T-helper 9 cell (primary cell): ENCODE measurements around the gene RPTN.
"Not testable (repeated sequence)": the region's sequence is repeated elsewhere in the genome, so short reads cannot be mapped to it uniquely, and the experiment has no call there.

Experiments used
- DNase-seq: peaks from one replicate; pipeline ENCODE4 v3.0.0-alpha.2; 2020

The RPTN gene

GRCh38 chr1:152165286-152166077 is 6.5 kb upstream of the RPTN start:
- no peak for DNase-seq

GRCh38 chr1:152164517-152165136 is 5.6 kb upstream of the RPTN start:
- DNase-seq, result no peak

GRCh38 chr1:152162792-152163463 is 3.9 kb upstream of the RPTN start:
- no peak for DNase-seq

- DNase-seq, result no peak
These were observed 1.5 kb upstream of the RPTN start for GRCh38 chr1:152160576-152160975.

GRCh38 chr1:152153996-152154395 is 5.0 kb downstream of the RPTN start:
- no peak for DNase-seq

GRCh38 chr1:152151646-152152045 is 7.4 kb downstream of the RPTN start:
- DNase-seq, result no peak

- DNase-seq, result no peak
These were observed 10.0 kb downstream of the RPTN start for GRCh38 chr1:152148981-152149380.

GRCh38 chr1:152148051-152148450 is 11.0 kb downstream of the RPTN start:
- DNase-seq, result no peak

GRCh38 chr1:152145769-152146168 is 13.3 kb downstream of the RPTN start:
- no peak for DNase-seq

GRCh38 chr1:152144674-152145183 is 14.3 kb downstream of the RPTN start:
- not testable (repeated sequence) for DNase-seq

GRCh38 chr1:152143150-152143887 is 15.7 kb downstream of the RPTN start:
- no peak for DNase-seq

- DNase-seq, result no peak
These were observed 16.9 kb downstream of the RPTN start for GRCh38 chr1:152141971-152142584.

GRCh38 chr1:152137215-152137614 is 21.8 kb downstream of the RPTN start:
- no peak for DNase-seq

- no peak for DNase-seq
These were observed 28.8 kb downstream of the RPTN start for GRCh38 chr1:152130186-152130585.

- DNase-seq, result no peak
These were observed 31.4 kb downstream of the RPTN start for GRCh38 chr1:152127673-152128072.

GRCh38 chr1:152125834-152126443 is 33.1 kb downstream of the RPTN start:
- DNase-seq, result no peak

GRCh38 chr1:152118915-152119314 is 40.1 kb downstream of the RPTN start:
- no peak for DNase-seq

- no peak for DNase-seq
These were observed 43.7 kb downstream of the RPTN start, which contains the start of gene TCHH for GRCh38 chr1:152115344-152115743. TCHH (minus strand) TSS chr1:152115444; CDS start chr1:152114080, 1,364 bp downstream.

- DNase-seq, result no peak
These were observed 46.1 kb downstream of the RPTN start for GRCh38 chr1:152112885-152113432.

- DNase-seq, result no peak
These were observed 46.7 kb downstream of the RPTN start for GRCh38 chr1:152112101-152112884.

GRCh38 chr1:152111515-152111968 is 47.5 kb downstream of the RPTN start:
- no peak for DNase-seq
